ENCODE measurements around the gene STRN.
"Not testable (repeated sequence)": the region's sequence is repeated elsewhere in the genome, so short reads cannot be mapped to it uniquely, and the experiment has no call there.

The STRN gene

GRCh38 chr2:36964496-36965058, 1.8 kb downstream of the STRN start:
- no peak for DNase-seq (ENCODE audit: low spot score)

DNA sequence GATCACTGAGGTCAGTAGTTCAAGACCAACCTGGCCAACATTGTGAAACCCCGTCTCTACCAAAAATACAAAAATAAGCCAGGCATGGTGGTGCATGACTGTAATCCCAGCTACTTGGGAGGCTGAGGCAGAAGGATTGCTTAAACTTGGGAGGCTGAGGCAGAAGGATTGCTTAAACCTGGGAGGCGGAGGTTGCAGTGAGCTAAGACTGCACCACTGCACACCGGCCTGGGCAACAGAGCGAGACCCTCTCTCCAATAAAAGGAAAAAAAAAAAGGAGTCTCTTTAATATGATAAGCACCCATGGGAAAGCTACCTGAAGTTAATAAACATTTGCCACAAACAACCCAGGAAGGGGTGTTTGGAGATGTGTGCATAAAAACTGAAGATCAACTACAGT, 2.6 kb downstream of the STRN start:
- no peak for DNase-seq (ENCODE audit: low spot score)

GRCh38 chr2:36963106-36963505, 3.2 kb downstream of the STRN start:
- no peak for DNase-seq (ENCODE audit: low spot score)

GRCh38 chr2:36960773-36961172, 5.6 kb downstream of the STRN start:
- no peak for DNase-seq (ENCODE audit: low spot score)

DNA sequence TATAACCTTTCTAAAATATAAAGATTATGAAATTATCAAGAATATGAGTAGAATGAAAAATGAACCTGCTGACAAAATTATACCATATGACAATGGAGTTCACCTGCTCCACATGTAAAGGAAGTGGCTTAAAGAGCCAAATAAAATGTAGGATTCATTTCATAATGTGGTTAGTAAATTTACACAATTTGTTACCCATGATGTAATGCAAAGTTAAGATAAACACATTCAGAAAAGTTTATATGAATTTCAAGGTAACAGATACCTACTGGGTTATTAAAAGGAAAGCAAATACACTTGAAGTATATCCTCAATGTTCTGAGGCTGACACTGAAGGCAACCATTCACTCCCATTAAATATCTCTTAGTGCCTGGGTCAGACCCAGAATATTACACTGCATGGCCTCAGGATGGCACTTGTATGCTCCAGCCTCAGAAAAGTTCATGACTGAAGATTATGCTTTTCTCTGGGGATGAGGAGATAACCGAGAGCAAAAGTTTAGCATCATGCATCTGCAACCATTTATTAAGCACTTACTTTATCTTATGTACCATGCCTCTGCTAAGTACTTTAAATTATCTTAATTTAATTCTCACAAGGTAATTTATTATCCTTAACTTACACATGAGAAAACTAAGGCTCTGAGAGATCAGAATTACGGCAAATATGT, 6.2 kb downstream of the STRN start:
- DNase-seq (ENCODE audit: low spot score) = no peak

GRCh38 chr2:36954977-36955607, 11.2 kb downstream of the STRN start:
- DNase-seq (ENCODE audit: low spot score) = no peak

DNA sequence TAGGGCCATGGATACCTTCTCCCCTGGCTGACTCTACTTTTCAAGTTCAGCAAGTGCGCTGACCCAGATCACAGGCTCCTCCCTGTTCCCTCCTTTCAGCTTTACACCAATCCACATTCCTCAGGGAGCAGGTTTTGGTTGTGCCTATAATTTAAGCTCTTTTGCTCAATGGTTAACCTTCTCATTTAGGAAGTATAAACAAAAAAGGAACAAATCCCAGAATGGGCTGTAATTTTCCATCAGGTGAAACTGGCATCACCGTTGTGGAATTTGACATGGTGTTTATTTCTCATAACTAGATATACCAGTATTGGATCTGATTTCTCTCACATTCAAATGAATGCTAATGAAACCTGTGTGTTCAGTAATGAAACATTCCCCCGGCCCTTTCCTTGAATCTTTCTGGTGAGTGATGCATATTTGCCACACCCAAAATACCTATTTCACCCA, 13.6 kb downstream of the STRN start:
- DNase-seq (ENCODE audit: low spot score) = no peak

DNA sequence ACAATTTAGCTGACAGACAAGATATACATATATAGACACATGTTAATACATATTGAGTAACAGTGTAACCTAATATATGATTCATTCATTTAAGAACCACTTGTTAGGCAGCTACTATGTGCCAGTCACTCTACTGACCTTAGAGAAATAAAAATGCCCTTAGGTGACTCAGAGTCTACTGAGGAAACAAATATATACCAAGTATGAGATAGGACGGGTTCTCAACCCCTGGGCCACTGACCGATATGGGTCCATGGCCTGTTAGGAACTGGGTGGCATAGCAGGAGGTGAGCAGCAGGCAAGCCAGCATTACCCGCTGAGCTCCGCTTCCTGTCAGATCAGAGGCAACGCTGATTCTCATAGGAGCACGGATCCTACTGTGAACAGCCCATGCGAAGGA, 14.8 kb downstream of the STRN start:
- DNase-seq (ENCODE audit: low spot score) = no peak

GRCh38 chr2:36951027-36951518, 15.3 kb downstream of the STRN start:
- no peak for DNase-seq (ENCODE audit: low spot score)

DNA sequence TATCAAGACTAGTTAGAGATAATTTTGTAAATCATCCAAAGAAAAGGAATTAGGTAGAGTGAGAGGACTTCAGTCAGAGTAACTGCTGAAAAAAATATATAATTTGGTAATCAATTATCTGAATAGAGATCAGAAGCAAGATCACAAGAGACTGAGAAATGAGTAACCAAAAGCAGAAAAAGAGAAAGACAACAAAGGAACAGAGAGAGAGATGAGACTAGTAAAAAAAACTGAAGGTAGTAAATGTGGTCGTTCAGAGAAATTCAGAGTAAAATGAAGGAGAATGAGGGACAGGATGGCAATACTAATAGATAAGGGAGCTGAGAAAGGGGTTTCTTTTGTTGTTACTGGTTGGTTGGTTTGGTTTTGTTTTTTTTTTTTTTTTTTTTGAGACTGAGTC, 16.5 kb downstream of the STRN start:
- no peak for DNase-seq (ENCODE audit: low spot score)

GRCh38 chr2:36945240-36945639, 21.1 kb downstream of the STRN start:
- DNase-seq (ENCODE audit: low spot score) = not testable (repeated sequence)

GRCh38 chr2:36941867-36942266, 24.5 kb downstream of the STRN start:
- no peak for DNase-seq (ENCODE audit: low spot score)

DNA sequence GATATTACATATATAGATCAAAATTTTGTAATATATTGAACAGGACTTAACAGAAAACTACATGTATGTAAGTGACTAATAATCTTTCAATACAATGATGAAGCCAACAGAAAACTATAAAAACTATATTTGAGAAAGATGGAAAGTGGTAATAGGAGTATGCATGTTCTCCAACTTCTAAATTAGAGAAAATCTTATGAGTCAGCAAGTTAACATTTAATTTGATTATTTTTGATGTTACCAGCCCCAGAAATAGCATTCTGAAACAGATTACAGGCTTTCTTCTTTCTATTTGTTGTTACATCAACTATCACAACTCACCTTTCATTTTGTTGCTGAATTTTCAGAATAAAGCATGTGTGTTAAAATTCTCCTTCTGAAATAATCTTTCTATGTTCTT, 29.8 kb downstream of the STRN start:
- not testable (repeated sequence) for DNase-seq (ENCODE audit: low spot score)

DNA sequence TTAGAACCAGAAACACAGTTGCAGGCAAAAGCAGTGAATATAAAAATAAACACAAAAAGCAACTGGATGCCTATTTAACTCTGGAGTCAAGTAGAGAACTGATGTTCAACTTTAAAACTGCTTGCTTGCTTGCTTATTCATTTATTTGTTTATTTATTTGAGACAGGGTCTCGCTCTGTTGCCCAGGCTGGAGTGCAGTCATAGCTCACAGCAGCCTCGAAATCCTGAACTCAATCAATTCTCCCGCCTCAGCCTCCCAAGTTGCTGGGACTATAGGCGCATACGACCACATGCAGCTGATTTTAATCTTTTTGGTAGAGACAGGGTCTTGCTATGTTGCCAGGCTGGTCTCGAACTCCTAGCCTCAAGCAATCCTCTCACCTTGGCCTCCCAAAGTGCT, 34.6 kb downstream of the STRN start:
- DNase-seq (ENCODE audit: low spot score) = not testable (repeated sequence)

GRCh38 chr2:36930787-36931410, 35.4 kb downstream of the STRN start:
- DNase-seq (ENCODE audit: low spot score) = not testable (repeated sequence)

DNA sequence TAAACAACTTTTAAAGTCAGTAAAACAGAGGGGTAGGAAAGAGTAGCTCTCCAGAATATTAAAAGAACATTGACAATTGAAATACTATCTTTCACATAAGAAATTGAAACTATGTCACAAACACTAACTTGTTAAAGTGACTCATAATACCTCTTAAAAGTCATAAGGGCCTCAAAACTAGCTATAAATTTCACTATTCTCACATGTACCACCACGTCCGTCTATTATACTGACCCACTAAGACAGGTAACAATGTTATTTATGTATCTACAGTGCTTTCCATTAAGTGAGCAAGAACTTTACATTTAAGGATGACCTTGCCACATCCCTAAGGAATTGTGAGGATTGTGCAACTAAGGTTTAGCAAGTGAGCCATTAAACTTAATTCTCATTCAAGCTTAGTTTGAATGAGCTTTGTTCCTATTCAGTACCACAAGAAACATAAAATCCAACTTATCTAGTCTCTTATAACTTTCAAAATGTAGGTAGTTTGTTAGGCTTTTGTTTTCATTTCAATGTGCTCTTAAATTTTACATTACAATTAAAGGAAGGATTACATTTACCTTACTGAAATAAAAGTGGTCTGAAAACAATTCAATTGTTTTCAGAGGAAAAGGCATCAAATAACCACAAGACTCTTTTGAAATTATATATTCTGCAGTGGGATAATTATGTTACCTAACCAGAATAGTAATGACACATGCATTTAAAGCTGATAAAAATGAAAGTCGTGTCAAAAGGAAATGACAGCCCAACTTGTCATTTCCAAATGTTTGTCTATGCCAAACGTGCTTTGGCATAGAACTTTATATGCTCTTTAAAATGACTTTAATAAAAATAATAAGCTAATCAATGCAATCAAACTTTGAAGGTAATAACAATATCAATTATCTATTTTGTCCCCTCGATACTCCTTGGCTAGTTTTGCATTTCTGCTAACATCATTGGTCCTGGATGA, 39.9 kb downstream of the STRN start:
- DNase-seq (ENCODE audit: low spot score) = not testable (repeated sequence)

DNA sequence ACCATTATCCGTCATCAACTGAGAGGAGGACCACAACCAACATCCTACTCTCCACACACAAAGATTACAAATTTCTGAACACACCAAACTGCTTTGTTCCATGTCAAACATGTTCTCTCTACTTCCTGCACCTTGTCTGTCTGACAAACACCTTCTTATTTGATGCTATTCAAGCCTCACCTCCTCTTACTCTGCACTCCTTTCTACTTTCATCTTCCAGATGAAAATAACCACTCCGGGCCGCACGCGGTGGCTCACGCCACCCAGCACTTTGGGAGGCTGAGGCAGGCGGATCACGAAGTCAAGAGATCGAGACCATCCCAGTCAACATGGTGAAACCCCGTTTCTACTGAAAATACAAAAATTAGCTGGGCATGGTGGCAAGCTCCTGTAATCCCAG, 43.7 kb downstream of the STRN start:
- not testable (repeated sequence) for DNase-seq (ENCODE audit: low spot score)

DNA sequence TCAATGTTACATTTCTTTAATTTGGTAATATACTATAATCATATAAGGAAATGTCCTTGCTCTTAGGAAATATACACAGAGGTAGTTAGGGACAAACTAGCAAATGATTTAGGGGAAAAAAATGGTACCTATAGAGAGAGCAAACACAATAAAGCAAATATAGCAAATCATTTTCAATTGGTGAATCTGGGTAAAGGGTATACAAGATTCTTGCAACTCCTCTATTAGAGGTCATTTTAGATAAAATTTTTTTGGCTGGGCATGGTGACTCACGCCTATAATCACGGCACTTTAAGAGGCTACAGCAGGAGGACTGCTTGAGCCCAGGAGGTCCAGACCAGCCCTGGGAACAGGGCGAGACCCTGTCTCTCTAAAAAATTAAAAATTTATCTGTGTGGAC, 44.4 kb downstream of the STRN start:
- no peak for DNase-seq (ENCODE audit: low spot score)

GRCh38 chr2:36919041-36919837, 47.1 kb downstream of the STRN start:
- no peak for DNase-seq (ENCODE audit: low spot score)

- DNase-seq (ENCODE audit: low spot score) = peak; percentile 2
Observed at GRCh38 chr2:36918307-36918706, 48.0 kb downstream of the STRN start.

GRCh38 chr2:36915627-36916026, 50.7 kb downstream of the STRN start:
- DNase-seq (ENCODE audit: low spot score) = no peak
